Spleen (tissue), 7 donors: ENCODE measurements around the gene MUSTN1.

Experiments
- CTCF ChIP-seq, 11 experiments: fragments of 200-600 bp in 7 of 11; fragments of 450-650 bp in 4 of 11; sonication (generic) in 4 of 11; IDR thresholded peaks in 8 of 11; conservative IDR thresholded peaks in 3 of 11; 1 replicate in 7 of 11; 2 replicates in 4 of 11; pipeline versions ENCODE4 v1.4.0 to v1.8.0; 2016 to 2021; ENCODE audit warnings: antibody characterized with exemption in 11 of 11, inconsistent platforms in 4 of 11, mild to moderate bottlenecking in 1 of 11
- POLR2A ChIP-seq, 3 donors: fragments of 450-650 bp; IDR thresholded peaks; one replicate each; pipeline ENCODE4 v1.5.1; 2017; ENCODE audit warnings: antibody characterized with exemption in 3 of 3, mild to moderate bottlenecking in 1 of 3
- donor health status: DM: no; HTN: no; CAD: no; lungs with moderate emphysema.
- donor health status: DM: no; HTN: no; CAD: no.
- donor health status: DM: no; HTN: no; CAD: no.

- TF ChIP-seq CTCF (IDR thresholded peaks at IDR 0.05 in 8 of 11, conservative IDR thresholded peaks at IDR 0.05 in 3 of 11) (no peak), POLR2A (IDR thresholded peaks at IDR 0.05) (no peak)
Observed at GRCh38 chr3:52847241-52847640, 12.4 kb upstream of the MUSTN1 start.
